HG03108 (cell line): Measurements from ENCODE around the gene CPVL.
"Not testable (repeated sequence)": the region's sequence is repeated elsewhere in the genome, so short reads cannot be mapped to it uniquely, and the experiment has no call there.

ENCODE experiments used
- ATAC-seq: cut with Tn5 transposase; IDR thresholded peaks from one replicate; pipeline ENCODE4 v1.9.1; 2021; ENCODE audit warnings: moderate library complexity; ENCODE audit not compliant: unreplicated experiment

Gene CPVL

GRCh38 chr7:29095631-29096445 lies 50.5 kb downstream of the CPVL start:
- ATAC-seq: no peak

- ATAC-seq: not testable (repeated sequence)
These were observed 53.2 kb downstream of the CPVL start for GRCh38 chr7:29093091-29093490.

GRCh38 chr7:29091715-29092114 lies 54.6 kb downstream of the CPVL start:
- no peak for ATAC-seq

GRCh38 chr7:29090836-29091601 lies 55.3 kb downstream of the CPVL start:
- no peak for ATAC-seq

- no peak for ATAC-seq
These were observed 56.1 kb downstream of the CPVL start for GRCh38 chr7:29090151-29090805.

- no peak for ATAC-seq
These were observed 58.5 kb downstream of the CPVL start for GRCh38 chr7:29087840-29088170.

GRCh38 chr7:29086545-29086944 lies 59.8 kb downstream of the CPVL start:
- ATAC-seq: no peak

- ATAC-seq: no peak
These were observed 61.5 kb downstream of the CPVL start for GRCh38 chr7:29084832-29085231.

GRCh38 chr7:29080803-29081202 lies 65.5 kb downstream of the CPVL start:
- ATAC-seq: no peak

GRCh38 chr7:29078311-29079260 lies 67.8 kb downstream of the CPVL start:
- no peak for ATAC-seq

GRCh38 chr7:29077854-29078253 lies 68.5 kb downstream of the CPVL start:
- ATAC-seq: no peak

GRCh38 chr7:29077176-29077575 lies 69.2 kb downstream of the CPVL start:
- ATAC-seq: no peak

GRCh38 chr7:29076631-29077030 lies 69.7 kb downstream of the CPVL start:
- no peak for ATAC-seq

- ATAC-seq: no peak
These were observed 70.7 kb downstream of the CPVL start for GRCh38 chr7:29075606-29076005.

- ATAC-seq: no peak
These were observed 75.0 kb downstream of the CPVL start for GRCh38 chr7:29071203-29071874.

GRCh38 chr7:29066641-29067040 lies 79.7 kb downstream of the CPVL start:
- no peak for ATAC-seq

- no peak for ATAC-seq
These were observed 81.0 kb downstream of the CPVL start for GRCh38 chr7:29065181-29065857.

- no peak for ATAC-seq
These were observed 82.5 kb downstream of the CPVL start for GRCh38 chr7:29063872-29064271.

GRCh38 chr7:29063236-29063635 lies 83.1 kb downstream of the CPVL start:
- ATAC-seq: no peak
